ENCODE measurements around the gene ATN1.

DNA sequence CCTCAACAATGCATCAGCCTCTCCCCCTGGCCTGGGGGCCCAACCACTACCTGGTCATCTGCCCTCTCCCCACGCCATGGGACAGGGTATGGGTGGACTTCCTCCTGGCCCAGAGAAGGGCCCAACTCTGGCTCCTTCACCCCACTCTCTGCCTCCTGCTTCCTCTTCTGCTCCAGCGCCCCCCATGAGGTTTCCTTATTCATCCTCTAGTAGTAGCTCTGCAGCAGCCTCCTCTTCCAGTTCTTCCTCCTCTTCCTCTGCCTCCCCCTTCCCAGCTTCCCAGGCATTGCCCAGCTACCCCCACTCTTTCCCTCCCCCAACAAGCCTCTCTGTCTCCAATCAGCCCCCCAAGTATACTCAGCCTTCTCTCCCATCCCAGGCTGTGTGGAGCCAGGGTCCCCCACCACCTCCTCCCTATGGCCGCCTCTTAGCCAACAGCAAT is 8.5 kb downstream of the ATN1 start:
- TF ChIP-seq, protein P1, sequence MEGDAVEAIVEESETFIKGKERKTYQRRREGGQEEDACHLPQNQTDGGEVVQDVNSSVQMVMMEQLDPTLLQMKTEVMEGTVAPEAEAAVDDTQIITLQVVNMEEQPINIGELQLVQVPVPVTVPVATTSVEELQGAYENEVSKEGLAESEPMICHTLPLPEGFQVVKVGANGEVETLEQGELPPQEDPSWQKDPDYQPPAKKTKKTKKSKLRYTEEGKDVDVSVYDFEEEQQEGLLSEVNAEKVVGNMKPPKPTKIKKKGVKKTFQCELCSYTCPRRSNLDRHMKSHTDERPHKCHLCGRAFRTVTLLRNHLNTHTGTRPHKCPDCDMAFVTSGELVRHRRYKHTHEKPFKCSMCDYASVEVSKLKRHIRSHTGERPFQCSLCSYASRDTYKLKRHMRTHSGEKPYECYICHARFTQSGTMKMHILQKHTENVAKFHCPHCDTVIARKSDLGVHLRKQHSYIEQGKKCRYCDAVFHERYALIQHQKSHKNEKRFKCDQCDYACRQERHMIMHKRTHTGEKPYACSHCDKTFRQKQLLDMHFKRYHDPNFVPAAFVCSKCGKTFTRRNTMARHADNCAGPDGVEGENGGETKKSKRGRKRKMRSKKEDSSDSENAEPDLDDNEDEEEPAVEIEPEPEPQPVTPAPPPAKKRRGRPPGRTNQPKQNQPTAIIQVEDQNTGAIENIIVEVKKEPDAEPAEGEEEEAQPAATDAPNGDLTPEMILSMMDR (conservative IDR thresholded peaks at IDR 0.05; ENCODE audit: low read depth, low read length) = no peak
- TF ChIP-seq EZH2 (IDR thresholded peaks at IDR 0.05; ENCODE audit: borderline replicate concordance, low read depth, low read length, poor library complexity, severe bottlenecking) = no peak

Data from A673 (cell line).